Measurements from ENCODE around the gene TPM3.
"Not testable (repeated sequence)": the region's sequence is repeated elsewhere in the genome, so short reads cannot be mapped to it uniquely, and the experiment has no call there.

The TPM3 gene

GRCh38 chr1:154191990-154192461 lies at the start of gene TPM3:
Gene TPM3 (minus strand): TSS chr1:154192100. CDS start chr1:154192018, 82 bp downstream.
- DNase-seq = no peak

- no peak for DNase-seq
Observed at GRCh38 chr1:154240294-154240833, 48.5 kb upstream of the TPM3 start.

- DNase-seq = no peak
Observed at GRCh38 chr1:154239491-154239890, 47.6 kb upstream of the TPM3 start.

- no peak for DNase-seq
Observed at GRCh38 chr1:154237880-154238506, 46.1 kb upstream of the TPM3 start.

- DNase-seq = no peak
Observed at GRCh38 chr1:154237435-154237834, 45.5 kb upstream of the TPM3 start.

GRCh38 chr1:154236855-154237254 lies 45.0 kb upstream of the TPM3 start:
- no peak for DNase-seq

- DNase-seq = not testable (repeated sequence)
Observed at GRCh38 chr1:154233127-154233526, 41.2 kb upstream of the TPM3 start.

GRCh38 chr1:154231112-154231511 lies 39.2 kb upstream of the TPM3 start:
- not testable (repeated sequence) for DNase-seq

GRCh38 chr1:154225370-154225769 lies 33.5 kb upstream of the TPM3 start:
- no peak for DNase-seq

- DNase-seq = no peak
Observed at GRCh38 chr1:154223621-154224020, 31.7 kb upstream of the TPM3 start.

- DNase-seq = no peak
Observed at GRCh38 chr1:154222918-154223317, 31.0 kb upstream of the TPM3 start.

- DNase-seq = no peak
Observed at GRCh38 chr1:154222518-154222917, 30.6 kb upstream of the TPM3 start.

- DNase-seq = peak; percentile 75
Observed at GRCh38 chr1:154221278-154222001, 29.5 kb upstream of the TPM3 start.

- DNase-seq = no peak
Observed at GRCh38 chr1:154220970-154221277, 29.0 kb upstream of the TPM3 start.

GRCh38 chr1:154220071-154220969 lies 28.4 kb upstream of the TPM3 start, which contains the start of gene UBAP2L:
Gene UBAP2L (plus strand): TSS chr1:154220955. CDS start chr1:154225124, 4,169 bp downstream.
- peak; percentile 99 for DNase-seq

- DNase-seq = no peak
Observed at GRCh38 chr1:154219541-154219940, 27.6 kb upstream of the TPM3 start.

GRCh38 chr1:154218545-154218944 lies 26.6 kb upstream of the TPM3 start:
- DNase-seq = no peak

- DNase-seq = no peak
Observed at GRCh38 chr1:154213274-154213673, 21.4 kb upstream of the TPM3 start.

- DNase-seq = no peak
Observed at GRCh38 chr1:154212083-154212482, 20.2 kb upstream of the TPM3 start.

- DNase-seq = no peak
Observed at GRCh38 chr1:154208677-154209388, 16.9 kb upstream of the TPM3 start.

- no peak for DNase-seq
Observed at GRCh38 chr1:154207262-154207661, 15.4 kb upstream of the TPM3 start.

- no peak for DNase-seq
Observed at GRCh38 chr1:154206196-154206595, 14.3 kb upstream of the TPM3 start, which contains the start of gene CFAP141. Gene CFAP141 (minus strand): TSS chr1:154206333. CDS start chr1:154206307, 26 bp downstream.
